NCI-H146 (cell line): ENCODE data around the gene ENTPD8.
"Not testable (repeated sequence)": the region's sequence is repeated elsewhere in the genome, so short reads cannot be mapped to it uniquely, and the experiment has no call there.

Experiments
- DNase-seq: peaks from one replicate; lab custom pipeline; 2025; lab: John Stamatoyannopoulos, UW

The ENTPD8 gene

DNA sequence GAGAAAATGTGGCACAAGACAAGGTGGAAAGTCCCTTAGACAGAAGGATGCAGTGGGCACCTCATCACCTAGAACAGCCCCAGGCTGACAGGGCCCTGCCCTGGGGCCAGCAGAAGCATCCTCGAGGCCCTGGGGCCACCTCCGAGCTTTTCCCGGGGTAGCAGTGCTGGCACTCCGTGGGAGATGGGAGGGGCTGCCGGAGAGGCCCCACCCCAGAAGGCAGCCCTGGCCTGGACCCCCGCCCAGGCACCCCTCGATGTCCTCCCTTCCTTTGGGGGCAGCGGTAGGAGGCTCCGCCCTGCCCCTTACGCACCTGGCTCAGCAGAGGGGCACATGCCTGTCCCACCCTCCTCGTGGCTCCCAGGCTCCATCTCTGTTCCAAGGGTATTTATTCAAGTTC, 35.7 kb upstream of the ENTPD8 start:
- DNase-seq, result no peak

DNA sequence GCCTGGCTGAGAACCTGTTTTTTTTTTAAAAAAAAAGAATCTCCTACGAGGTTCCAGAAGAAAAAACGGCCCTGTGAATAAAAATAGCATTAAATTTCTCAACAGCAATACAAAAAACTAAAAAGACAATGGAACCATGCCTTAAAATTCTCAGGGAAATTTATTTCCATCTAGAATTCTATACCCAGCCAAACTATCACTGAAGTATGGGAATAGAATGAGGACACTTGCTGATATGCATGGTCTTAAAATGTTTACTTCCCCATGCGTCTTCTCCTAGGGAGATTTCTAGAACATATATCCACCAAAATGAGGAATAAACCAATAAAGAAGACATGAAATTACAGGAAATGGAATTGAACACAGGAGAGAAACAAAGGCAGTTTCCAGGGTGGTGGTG, 34.5 kb upstream of the ENTPD8 start:
- DNase-seq, result no peak

DNA sequence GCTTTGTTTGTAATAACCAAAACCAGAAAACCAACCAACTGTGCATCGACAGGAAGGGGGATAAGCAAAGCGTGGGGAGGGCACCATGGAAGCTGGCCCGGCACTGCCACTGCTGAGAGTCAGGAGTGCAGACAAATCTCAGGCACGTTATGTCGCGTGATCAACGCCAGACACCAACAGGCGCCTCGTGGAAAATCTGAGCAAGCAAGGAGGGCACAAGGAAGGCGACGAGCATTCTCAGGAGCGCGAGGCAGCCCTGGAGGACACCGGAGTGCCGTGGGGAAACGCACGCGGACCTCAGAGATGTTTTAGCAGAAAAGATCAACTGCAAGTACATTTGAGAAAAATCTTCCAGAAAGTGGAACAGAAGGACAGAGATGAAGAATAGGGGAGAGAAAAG, 33.1 kb upstream of the ENTPD8 start:
- no peak for DNase-seq

DNA sequence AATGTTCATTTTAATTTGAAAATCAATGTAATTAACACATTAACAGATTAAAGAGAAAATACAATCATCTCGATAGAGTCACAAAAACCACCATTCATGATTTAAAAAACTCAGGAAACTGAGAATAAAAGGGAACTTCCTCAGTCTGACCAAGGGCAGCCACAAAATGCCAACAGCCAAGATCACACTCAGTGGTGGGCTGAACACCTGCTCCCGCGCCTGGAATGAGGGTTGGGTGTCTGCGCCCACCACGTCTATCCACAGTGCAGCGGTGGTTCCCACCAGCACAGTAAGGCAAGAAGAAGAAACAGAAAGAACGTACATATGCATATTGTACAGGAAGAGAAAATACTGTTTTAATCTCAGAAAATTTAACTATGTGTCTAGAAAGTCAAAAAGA, 29.6 kb upstream of the ENTPD8 start:
- DNase-seq, result no peak

DNA sequence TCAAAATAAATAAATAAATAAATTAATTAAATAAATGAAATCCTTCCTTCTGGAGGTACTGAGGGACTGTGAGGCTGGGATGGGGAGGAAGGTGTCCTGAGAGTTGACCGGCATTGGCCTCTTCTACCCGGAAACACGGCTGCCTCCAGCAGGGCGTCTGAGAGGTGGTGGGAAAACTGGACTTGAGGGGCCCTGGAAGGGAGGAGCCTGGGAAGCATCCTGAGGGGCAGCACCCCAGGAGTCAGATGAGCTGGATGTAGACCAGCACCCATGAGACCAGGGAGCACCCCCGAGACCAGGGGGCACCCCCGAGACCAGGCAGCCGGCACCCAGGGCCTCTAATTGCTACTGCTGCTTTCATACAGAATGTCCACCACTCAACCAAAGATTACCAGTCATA, 26.7 kb upstream of the ENTPD8 start:
- DNase-seq, result no peak

DNA sequence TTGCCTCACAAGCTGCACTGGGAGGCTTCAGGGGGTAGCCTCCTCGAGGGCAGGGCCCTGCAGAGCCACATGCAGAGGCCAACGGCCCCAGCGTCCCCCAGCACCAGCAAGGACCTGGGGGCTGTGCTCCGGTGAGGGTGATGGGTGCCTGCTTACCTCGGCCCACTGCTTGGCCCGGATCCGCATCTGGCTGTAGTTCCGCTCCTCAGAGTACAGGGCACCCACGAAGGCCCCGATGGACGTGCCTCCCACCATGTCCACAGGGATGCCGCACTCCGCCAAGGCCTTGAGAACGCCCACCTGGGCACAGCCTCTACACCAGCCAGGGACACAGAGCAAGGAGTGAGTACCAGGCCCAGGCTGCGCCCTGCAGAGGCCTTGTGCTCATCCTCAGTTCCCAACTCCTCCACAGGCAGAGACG, 26.0 kb upstream of the ENTPD8 start:
- DNase-seq, result no peak

DNA sequence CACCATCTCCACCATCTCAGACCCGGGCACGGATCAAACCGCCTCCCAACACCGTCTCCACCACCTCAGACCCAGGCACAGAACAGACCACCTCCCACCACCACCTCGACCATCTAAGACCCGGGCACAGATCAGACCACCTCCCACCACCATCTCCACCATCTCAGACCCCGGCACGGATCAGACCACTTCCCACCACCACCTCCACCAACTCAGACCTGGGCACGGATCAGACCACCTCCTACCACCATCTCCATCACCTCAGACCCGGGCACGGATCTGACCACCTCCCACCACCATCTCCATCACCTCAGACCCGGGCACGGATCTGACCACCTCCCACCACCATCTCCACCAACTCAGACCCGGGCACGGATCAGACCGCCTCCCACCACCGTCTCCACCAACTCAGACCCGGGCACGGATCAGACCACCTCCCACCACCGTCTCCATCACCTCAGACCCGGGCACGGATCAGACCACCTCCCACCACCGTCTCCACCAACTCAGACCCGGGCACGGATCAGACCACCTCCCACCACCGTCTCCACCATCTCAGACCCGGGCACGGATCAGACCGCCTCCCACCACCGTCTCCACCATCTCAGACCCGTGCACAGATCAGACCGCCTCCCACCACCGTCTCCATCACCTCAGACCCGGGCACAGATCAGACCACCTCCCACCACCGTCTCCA, 25.4 kb upstream of the ENTPD8 start:
- not testable (repeated sequence) for DNase-seq

DNA sequence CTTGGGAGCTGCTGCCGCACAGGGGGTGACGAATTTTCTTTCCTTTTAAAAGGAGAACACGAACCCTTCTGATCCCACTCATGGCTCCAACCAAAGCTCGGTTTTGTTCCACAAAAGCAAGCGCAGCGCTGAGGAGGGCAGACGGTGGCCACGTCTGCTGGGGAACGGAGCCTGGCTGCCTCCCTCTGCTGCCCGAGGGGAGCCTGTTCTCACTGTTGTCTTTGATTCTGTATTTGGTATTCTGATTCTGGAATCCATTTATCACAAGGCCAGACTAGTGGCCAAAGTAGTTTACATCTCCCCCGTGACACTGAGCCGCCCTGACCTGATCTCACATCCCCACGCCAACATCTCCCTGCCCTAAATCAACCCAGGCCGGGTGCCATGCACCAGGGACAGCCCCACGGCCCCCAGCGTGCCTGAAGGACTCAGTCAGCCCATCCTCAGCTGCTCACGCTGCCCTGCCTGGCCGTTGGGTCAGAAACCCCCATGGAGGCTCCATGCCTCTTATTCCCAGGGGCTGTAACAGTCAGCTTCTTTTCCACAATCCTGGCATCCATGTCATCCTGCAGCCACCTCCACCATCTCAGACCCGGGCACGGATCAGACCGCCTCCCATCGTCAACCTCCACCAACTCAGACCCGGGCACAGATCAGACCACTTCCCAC, 24.7 kb upstream of the ENTPD8 start:
- no peak for DNase-seq

DNA sequence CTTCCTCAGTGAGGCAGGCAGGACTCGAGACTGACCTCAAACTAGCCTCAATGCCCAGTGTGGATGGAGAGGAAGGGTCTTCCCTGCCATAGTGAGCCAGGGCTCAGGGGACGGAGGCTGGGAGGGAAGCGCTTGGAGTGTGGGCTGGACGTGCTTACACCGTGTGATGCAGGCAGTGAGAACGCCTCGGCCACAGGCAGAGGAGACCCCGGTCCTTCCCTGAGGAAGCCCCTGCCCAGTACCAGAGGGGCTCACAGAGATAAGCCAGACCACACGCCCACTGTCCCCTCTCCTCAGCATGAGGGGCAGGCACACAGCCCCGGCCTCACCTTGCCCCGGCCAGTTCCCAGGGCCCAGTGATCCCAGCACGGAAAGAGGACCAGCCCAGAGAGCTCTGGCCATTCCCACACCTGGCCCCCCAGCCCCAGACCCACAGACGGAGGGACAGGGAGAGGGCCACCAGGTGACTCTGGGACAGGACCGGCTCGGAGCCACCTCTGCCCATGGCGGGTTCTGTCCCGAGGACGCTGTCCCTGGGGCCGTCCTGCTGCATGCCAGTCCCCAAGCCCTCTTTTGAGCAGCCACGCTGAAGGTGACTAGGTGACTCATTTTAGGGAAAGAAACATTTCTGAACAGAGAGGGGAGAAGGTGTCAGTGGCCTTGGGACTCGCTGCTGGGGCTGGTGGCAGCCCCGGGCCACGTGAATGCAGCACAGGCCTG, 24.0 kb upstream of the ENTPD8 start:
- DNase-seq, result no peak

DNA sequence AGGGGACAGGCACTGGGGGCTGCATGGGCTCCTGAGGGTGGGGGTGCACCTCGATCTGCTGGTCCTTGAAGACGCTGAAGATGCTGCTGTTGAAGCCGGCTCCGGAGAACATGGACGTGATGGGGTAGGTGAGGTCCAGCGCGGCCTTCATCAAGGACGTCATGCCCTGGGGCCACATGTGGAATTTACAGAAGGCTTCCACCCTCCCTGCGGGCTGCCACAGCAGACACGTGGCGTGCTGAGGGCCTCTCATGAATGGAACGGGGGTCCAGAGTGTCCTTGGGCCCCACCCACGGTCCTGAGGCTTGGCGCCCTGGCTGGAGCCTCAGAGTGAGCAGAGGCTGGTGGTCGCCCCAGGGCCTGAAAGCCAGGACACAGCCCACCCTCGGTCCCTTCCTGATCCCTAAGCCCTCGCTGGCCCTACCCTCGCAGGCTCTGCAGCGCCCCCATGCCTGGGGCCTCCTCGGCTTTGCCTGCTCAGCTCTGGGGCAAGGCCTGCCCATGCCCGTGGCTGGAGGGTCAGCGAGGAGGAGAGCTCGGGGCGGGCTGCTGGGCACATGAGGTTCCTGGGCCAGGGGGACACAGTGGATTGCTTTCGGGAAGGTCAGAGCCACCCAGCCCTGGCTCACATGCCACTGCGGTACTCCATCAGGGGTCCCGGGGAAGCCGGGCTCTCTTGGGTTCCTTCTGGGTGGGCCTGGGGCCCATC, 23.3 kb upstream of the ENTPD8 start:
- DNase-seq, result no peak

DNA sequence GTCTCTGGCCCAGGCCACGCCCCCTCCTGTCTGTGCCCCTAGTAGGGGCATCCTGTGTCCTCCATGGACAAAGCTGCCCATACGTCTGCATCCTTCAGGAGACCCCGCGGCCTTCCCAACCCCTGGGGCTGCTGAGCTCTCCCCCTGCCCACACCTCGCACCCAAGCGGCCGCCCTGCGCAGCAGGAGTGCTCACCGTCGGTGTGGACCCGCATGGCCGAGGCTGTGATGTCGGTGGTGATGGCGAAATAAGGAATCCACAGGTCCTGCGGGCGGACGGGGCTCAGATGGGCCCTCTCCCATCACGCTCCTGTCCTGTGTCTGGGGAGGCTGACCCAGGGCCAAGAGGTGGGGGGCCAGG, 22.8 kb upstream of the ENTPD8 start:
- DNase-seq, result no peak

DNA sequence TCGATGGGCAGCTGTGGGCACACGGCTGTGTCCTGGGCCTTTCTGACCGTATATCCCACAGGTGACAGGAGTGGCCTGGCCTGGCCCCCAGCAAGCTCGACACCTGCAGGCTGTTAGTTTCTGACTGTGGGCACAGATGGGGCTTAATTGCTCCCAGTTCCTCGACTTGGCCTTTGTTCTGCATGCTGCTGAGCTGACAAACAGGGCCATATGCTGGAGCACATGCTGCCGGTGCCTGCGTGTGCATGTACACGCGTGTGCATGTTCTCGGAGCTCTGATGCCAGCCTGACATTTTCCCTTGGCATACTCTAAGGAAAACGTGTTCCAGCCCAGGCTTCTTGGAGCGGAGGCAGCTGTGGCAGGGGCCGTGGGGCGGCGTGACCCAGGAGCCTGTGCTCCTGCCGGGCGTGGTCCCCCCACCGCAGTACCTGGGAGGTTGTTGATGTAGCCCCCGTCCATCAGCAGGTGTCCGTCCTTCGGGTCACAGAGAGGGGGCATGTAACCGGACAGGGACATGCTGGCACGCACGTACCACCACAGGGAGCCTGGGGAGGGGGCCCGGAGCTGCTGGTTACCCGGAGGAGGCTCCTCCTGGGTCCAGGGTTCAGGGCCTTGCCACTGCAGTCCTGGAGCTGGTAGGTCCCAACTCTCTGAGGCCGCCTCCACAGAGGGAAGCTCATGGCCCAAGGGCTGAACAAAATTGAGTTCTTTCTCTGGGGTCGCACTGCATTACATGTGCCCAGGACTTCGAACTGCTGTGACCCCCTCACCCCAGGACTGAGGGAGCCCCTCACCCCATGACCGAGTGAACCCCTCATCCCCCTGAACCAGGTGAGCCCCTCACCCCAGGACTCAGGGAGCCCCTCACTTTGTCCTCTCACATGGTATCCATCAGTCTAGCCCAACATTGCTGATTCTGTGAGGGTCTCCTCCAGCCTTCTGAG, 22.1 kb upstream of the ENTPD8 start:
- DNase-seq, result peak; percentile 19

DNA sequence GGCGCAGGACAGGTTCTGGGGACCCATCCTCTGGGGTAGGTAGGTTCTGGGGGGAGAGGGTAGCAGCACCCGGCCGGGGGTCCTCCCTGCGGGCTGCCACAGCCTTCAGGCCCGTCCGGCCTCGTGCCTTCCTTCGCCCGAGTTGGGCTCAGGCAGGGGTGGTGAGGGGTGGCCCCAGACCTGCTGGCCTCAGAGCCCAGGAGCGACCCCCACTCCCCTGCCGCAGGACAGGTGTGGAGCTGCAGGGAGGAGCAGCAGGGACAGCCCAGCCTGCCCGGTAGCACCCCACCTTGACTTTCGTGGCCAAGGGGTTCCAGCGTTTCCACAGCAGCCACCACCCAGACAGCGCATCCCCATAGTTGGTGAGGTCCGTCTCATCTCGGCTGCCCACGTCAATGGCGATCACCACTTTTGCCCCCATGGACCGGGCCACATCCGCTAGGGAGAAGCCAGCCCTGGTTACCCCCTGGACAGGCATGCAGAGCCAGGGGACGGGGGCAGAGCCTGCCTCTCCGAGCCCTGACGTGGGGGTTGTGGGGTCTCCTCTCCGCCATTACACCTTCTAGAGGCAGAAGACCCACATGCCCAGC, 21.3 kb upstream of the ENTPD8 start:
- DNase-seq, result no peak

DNA sequence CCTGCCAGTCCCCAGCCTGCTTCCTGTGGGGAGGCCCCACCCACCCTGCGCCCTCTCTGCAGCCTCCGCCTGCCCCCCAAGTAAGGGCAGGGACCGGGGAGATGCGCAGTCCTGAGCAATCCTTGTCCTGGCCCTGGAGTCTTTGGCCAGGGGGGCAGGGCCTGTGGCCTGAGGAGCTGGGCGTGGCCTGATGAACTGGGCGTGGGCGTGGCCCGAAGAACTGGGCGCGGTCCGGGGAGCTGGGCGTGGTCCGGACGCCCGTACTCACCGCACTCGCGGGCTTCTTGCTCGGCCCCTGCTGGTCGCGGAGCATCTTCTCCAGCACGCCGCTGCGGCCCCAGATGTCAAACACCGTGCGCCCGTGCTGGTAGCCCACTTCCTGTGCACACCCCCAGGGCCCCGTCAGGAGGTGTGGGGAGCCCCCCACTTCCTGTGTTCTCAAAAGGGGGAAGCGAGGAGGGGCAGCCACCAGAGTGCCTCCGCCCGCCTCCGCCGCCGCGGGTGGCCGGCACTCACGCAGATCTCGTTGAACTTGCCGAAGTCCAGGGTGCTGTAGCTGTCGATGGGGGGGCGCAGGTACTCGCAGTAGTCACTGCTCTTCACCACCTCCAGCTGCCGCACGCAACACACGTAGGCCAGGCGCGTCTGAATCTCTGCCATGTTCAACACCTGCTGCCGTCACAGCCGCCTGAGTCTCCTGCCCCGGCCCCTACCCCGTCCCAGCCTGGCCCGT, 20.7 kb upstream of the ENTPD8 start:
- no peak for DNase-seq

DNA sequence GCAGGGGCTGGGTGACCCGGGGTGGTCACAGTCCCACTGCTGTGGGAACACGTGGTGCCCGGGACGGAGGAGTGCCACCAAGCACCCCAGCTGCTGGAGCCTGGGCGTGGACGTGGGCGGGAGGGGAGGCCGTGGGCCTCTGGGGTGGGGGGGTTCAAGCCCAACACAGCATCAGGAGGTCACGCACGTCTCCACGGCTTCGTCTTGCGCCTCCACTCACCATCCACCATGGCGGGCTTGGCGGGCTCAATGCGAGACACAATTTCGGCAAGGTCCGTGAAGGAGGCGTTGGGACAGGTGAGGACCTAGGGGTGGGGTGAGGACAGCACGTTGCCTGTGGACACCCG, 20.1 kb upstream of the ENTPD8 start:
- no peak for DNase-seq

DNA sequence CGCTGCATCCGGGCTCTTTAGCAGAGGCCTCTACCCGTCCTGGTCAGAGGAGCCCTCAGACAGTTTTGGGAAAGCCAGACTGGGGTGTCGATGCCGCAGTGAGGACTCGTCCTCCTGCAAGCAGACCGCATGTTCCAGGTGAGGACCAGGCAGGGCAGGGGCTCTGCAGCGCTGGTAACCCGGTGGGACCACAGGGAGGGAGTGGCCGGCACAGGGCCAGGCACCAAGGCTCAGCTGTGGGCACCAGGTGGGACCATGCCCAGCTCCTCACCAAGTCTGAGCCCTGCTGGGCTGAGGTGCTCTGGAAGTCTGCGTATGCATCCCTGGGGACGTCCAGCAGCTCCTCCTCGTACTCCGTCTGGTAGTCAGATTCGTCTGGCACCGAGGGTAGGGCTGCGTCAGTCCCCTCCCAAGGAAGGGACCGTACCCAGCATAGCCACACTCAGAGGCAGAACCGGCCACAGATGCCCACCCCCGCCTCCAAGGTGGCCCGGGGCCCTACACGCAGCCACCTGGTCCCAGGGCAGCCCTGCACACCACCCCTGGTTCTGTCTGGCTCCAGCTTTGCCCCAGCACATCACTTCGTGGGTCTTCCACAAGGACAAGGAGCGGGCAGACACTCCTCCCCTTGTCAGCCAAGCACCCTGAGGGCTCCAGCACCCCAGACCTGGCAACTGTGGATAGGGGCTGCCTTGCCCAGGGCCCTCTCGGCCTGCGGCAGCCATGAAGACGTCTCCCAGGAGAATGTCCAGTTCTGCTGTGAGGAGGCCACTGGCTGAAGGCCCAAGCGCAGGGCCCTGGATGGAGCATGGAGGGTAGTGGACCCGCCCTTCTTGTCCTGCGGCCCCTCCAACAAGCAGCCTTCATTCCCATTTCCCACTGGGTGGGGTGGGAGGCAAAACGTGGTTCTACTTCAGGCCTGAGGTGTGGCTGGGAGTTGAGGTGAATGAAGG, 19.5 kb upstream of the ENTPD8 start:
- no peak for DNase-seq

DNA sequence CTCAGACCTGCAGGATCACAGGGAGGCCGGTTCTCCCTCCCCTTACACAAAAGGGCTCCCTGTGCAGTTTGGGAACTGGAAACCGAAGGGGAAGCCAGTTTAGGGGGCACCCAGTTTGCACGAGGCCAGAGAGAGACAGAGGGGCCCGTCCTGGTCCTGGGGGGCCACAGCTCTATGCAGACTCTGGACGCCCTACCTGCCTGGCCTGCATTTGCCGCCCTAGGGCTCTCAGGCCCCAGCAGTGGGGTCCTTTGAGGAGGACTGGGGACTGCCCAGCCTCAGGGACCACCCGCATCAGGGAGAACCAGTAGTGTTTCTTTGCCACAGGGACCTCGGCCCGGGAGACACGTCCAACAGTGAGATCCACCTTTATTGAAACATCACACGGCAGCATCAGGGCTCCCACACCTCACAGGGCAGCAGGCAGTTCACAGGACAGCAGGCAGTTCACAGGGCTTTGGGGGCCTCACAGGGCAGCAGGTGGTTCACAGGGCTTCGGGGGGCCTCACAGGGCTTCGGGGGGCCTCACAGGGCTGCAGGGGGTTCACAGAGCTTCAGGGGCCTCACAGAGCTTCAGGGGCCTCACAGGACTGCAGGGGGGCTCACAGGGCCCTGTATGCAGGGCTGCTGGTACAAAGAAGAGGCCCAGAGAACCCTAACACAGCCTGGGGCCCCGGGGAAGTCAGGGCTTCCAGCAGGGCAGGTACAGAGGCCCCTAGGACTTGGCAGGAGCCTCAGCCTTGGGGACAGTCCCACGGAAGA, 18.6 kb upstream of the ENTPD8 start:
- DNase-seq, result no peak

DNA sequence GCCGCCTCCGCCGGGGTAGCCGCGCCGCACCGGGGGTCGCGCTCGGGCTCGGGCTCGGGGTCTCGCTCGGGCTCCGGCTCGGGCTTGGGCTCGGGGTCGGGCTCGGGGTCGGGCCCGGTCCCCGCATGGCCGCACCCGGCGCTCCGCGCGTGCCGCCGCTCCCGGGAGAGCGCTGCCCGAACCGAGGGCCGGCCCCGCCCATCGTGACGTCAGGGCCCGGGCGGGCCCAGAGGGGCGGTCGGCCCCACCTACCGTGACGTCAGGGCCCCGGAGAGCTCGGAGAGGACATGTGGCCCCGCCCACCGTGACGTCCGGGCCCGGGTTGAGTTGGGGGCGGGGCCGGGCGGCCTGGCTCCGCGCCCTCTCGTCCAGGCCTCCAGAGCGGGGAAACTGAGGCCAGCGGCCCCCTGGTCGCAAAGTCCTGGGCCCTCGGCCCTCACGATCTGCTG, 18.0 kb upstream of the ENTPD8 start, which contains the start of gene NSMF:
Gene NSMF, minus strand, starts transcription at position 183 of the 449 bp plus-strand sequence. CDS start 232 bp downstream, outside the sequence.
- DNase-seq, result peak; percentile 87
